Ishikawa (cell line): Measurements from ENCODE around the gene ZCWPW2.

Experiments used
- CEBPB ChIP-seq: IDR thresholded peaks from 2 replicates; pipeline ENCODE4 v1.6.1; 2012
- CREB1 ChIP-seq: IDR thresholded peaks from 2 replicates; pipeline ENCODE4 v1.6.1; 2012; ENCODE audit warnings: low read depth
- EGR1 ChIP-seq: IDR thresholded peaks from 2 replicates; pipeline ENCODE4 v1.6.1; 2012
- EP300 ChIP-seq: IDR thresholded peaks from 2 replicates; pipeline ENCODE4 v1.6.1; 2012; ENCODE audit warnings: borderline replicate concordance
- FOXM1 ChIP-seq: IDR thresholded peaks from 2 replicates; pipeline ENCODE4 v1.6.1; 2012; ENCODE audit warnings: low read depth, borderline replicate concordance
- NFIC ChIP-seq: IDR thresholded peaks from 2 replicates; pipeline ENCODE4 v1.6.1; 2012
- RAD21 ChIP-seq: IDR thresholded peaks from 2 replicates; pipeline ENCODE4 v1.6.1; 2012; ENCODE audit warnings: low read depth
- TAF1 ChIP-seq: IDR thresholded peaks from 2 replicates; pipeline ENCODE4 v1.6.1; 2012; ENCODE audit warnings: low read depth, mild to moderate bottlenecking
- TCF12 ChIP-seq: IDR thresholded peaks from 2 replicates; pipeline ENCODE4 v1.6.1; 2012; ENCODE audit warnings: low read depth
- TEAD4 ChIP-seq: IDR thresholded peaks from 2 replicates; pipeline ENCODE4 v1.6.1; 2012
- YY1 ChIP-seq: IDR thresholded peaks from 2 replicates; pipeline ENCODE4 v1.6.1; 2012; ENCODE audit warnings: low read depth
- ZBTB7A ChIP-seq: IDR thresholded peaks from 2 replicates; pipeline ENCODE4 v1.6.1; 2012; ENCODE audit warnings: low read depth
- TF ChIP-seq, protein P1 (sequence below): IDR thresholded peaks from 2 replicates; pipeline ENCODE4 v1.6.1; 2012; ENCODE audit warnings: low read depth, mild to moderate bottlenecking
- TF ChIP-seq, protein P2 (sequence below): IDR thresholded peaks from 2 replicates; pipeline ENCODE4 v1.6.1; 2012
- TF ChIP-seq, protein P3 (sequence below): IDR thresholded peaks from 2 replicates; pipeline ENCODE4 v1.6.1; 2012

Gene ZCWPW2

DNA sequence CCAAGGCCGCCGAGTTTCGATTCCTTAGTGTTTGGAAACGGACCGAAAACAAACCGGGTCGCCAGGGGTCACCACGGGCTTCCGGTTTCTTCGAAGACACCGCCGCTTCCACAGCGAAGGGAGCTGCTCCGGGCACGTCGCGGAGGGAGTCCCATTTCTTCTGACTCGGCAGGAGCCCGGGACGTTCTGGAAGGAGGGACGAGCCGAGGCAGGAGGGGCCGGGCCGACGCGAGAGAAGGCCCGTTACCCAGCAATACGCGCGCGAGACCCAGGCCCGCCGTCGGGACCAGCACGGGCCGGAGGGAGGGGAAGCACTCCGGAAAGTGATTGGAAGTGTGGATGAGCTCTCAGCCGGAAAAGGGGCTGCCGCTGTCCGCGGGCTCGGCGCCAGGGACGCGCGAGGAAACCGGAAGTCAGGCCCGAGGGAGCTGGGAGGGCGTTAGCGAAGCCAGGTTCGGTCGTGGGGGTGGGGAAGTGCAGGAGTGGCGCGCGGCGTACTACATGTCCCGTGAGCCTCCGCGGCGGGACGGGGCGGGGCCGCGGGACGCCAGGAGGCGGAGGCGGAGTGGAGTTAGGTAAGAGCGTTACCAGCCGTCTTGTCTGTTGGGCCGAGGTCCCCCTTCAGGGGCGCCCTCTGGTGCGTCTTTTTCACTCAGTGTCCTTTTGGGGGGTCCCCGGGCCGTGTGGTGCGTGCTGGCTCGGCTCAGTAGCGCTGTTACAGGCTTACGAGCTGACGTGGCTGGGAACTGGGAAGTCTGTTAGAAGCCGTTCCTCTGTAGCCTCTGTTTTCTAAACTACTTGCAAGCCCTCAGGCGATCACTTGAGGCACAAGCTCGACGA is at the start of gene ZCWPW2, which contains the start of gene AZI2:
ZCWPW2 (plus strand) TSS at position 93 of the 840 bp plus-strand sequence. CDS start 64,348 bp downstream, outside the sequence.
AZI2 (minus strand) TSS at position 196 of the 840 bp plus-strand sequence. CDS start 8,207 bp downstream, outside the sequence.
- TF ChIP-seq EGR1 (peak; percentile 47; the same call in 1 of the 2 replicates), FOXM1 (no peak; the same call in 1 of the 2 replicates), ZBTB7A (no peak), TCF12 (peak; percentile 67; the same call in 1 of the 2 replicates), EP300 (peak; percentile 33; the same call in 1 of the 2 replicates), NFIC (peak; percentile 84), YY1 (no peak), CREB1 (no peak), TEAD4 (no peak), TAF1 (peak; percentile 59), CEBPB (no peak), RAD21 (no peak)
- TF ChIP-seq, protein P1, sequence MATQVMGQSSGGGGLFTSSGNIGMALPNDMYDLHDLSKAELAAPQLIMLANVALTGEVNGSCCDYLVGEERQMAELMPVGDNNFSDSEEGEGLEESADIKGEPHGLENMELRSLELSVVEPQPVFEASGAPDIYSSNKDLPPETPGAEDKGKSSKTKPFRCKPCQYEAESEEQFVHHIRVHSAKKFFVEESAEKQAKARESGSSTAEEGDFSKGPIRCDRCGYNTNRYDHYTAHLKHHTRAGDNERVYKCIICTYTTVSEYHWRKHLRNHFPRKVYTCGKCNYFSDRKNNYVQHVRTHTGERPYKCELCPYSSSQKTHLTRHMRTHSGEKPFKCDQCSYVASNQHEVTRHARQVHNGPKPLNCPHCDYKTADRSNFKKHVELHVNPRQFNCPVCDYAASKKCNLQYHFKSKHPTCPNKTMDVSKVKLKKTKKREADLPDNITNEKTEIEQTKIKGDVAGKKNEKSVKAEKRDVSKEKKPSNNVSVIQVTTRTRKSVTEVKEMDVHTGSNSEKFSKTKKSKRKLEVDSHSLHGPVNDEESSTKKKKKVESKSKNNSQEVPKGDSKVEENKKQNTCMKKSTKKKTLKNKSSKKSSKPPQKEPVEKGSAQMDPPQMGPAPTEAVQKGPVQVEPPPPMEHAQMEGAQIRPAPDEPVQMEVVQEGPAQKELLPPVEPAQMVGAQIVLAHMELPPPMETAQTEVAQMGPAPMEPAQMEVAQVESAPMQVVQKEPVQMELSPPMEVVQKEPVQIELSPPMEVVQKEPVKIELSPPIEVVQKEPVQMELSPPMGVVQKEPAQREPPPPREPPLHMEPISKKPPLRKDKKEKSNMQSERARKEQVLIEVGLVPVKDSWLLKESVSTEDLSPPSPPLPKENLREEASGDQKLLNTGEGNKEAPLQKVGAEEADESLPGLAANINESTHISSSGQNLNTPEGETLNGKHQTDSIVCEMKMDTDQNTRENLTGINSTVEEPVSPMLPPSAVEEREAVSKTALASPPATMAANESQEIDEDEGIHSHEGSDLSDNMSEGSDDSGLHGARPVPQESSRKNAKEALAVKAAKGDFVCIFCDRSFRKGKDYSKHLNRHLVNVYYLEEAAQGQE = peak; percentile 56; the same call in 1 of the 2 replicates
- TF ChIP-seq, protein P2, sequence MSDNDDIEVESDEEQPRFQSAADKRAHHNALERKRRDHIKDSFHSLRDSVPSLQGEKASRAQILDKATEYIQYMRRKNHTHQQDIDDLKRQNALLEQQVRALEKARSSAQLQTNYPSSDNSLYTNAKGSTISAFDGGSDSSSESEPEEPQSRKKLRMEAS = peak; percentile 56; the same call in 1 of the 2 replicates
- TF ChIP-seq, protein P3, sequence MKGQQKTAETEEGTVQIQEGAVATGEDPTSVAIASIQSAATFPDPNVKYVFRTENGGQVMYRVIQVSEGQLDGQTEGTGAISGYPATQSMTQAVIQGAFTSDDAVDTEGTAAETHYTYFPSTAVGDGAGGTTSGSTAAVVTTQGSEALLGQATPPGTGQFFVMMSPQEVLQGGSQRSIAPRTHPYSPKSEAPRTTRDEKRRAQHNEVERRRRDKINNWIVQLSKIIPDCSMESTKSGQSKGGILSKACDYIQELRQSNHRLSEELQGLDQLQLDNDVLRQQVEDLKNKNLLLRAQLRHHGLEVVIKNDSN = peak; percentile 45

GRCh38 chr3:28299705-28300104 is 48.8 kb upstream of the ZCWPW2 start:
- no peak for TF ChIP-seq TEAD4
- TF ChIP-seq YY1 = no peak
- TF ChIP-seq, protein P1 = no peak
- TF ChIP-seq ZBTB7A = no peak

DNA sequence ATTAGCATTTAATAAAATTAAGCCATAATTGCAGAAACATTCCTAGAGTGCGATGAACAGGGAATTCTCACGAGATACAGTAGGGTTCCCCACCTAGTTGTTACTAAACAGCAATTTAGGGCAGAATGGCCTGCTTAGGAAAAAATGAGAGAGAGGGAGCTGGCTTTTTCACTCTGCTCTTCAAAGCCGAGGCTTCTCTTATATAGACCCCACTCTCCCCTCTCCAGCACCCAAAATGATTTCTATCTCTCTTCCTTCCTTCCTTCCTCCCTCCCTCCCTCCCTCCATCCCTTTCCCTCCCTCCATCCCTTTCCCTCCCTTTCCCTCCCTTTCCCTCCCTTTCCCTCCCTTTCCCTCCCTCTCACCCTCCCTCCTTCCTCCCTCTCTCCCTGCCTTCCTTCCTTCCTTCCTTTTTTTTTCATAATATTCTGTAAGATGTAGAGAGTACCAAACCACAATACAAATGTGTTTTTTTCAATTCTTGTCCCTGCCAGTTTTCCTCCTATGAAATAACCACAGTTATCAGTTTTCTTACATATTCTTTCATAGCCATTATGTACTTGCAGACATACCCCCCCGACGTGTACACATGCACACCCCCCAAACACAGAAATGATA is 48.1 kb upstream of the ZCWPW2 start:
- no peak for TF ChIP-seq EGR1
- TF ChIP-seq YY1 = no peak
- no peak for TF ChIP-seq TCF12
- TF ChIP-seq, protein P3 = no peak
- no peak for TF ChIP-seq CREB1
- TF ChIP-seq FOXM1 = no peak
- TF ChIP-seq TAF1 = no peak

DNA sequence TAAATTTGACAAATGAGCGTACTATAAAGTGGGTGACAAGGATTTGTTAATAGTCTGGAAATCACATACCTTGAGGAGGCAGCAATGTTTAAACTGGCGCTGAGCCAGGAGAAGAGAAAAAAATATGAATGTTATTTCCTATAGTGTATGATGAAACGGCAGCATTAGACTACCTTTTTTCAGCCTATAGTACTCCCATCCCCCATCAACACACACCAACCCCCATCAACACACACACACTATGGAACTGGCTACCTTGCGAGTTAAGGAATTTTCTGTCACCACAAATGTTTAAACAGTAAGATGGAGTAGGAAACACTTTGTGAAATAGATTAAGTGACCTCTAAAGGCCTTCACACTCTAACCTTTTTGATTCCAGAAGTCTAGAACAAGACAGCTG is 46.8 kb upstream of the ZCWPW2 start:
- TF ChIP-seq FOXM1 (no peak), YY1 (no peak), NFIC (no peak), EGR1 (no peak), TAF1 (no peak), CEBPB (no peak), TEAD4 (no peak), RAD21 (no peak)
- TF ChIP-seq, protein P3 = no peak

GRCh38 chr3:28308196-28308595 is 40.3 kb upstream of the ZCWPW2 start:
- TF ChIP-seq CREB1 = no peak
- TF ChIP-seq TCF12 = no peak
- TF ChIP-seq TAF1 = no peak
- no peak for TF ChIP-seq EGR1
- TF ChIP-seq, protein P3 = no peak
- TF ChIP-seq EP300 = no peak
- no peak for TF ChIP-seq CEBPB
- no peak for TF ChIP-seq NFIC
- no peak for TF ChIP-seq FOXM1
